HG03095 (cell line): ENCODE data around the gene CABLES1.
A peak's percentile ranks its signal among the peaks of the same experiment; 100 is the strongest.
"Not testable (repeated sequence)": the region's sequence is repeated elsewhere in the genome, so short reads cannot be mapped to it uniquely, and the experiment has no call there.

ENCODE experiments used
- ATAC-seq: cut with Tn5 transposase; IDR thresholded peaks from one replicate; pipeline ENCODE4 v1.9.1; 2021; ENCODE audit warnings: moderate library complexity; ENCODE audit not compliant: unreplicated experiment

The CABLES1 gene

DNA sequence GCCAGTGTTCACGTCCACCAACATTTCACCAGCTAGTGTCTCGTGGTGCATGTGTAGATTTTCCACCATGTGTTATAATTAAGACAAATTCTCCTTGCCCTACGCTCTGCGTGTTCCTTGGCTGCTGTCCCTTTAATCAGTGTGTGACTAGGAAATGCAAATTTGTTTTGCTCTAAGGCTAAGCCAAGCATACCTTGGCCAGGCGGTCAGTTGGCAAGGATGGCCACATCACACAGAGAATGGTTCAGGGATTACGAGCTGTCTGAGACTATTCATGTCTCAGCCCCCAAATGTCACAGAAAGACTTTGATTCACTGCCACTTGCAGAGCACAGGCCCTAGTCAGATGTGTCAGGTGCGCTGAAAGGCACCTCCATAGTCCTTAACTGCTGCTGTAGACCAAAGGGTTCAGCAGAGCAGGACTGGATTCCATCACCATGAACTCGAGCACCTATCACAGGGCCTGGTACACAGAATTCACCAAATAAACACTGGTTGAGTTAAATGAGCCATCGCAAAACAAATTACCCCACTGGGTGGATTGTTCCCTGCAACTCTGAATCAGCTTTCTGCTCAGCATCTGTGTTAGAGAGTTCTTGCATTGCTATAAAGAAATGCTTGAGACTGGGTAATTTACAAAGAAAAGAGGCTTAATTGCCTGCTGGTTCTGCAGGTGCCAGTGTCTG is 128.4 kb downstream of the CABLES1 start:
- ATAC-seq = no peak

DNA sequence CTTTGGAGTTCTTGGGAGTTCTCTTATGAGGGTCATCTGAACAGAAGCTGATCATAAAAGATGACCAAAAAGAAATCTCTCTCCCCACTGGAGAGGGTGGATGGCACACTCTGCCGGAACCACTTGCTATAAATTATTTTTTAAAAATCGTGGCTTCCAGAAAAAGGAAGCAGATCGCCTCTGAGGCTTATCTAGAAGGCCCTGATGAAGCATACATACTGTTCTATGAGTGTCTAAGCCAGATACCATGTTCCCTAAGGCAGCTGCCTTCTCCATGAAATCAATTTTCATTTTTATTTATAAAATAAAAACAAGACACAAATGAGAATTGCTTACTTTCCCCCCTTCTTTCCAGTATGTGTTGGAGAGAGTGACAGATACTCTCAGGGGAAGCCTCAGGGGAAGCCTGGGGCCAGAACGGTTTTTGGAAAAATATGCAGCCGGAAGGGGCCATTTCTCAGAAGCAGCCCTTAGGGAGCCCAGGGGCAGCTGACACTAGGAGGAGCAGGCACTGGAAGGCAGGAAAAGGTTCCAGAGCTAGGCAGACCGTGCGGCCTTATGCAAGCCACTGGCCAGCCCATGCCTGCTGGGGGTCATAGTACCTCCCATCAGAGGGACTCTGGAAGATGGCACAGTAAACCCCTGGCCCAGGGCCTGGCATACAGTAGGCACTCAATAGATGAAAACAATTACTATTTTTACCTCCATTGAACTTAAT is 130.6 kb downstream of the CABLES1 start:
- no peak for ATAC-seq

GRCh38 chr18:23266717-23267446 is 131.6 kb downstream of the CABLES1 start:
- ATAC-seq = peak; percentile 51

GRCh38 chr18:23267447-23267776 is 132.1 kb downstream of the CABLES1 start:
- no peak for ATAC-seq

GRCh38 chr18:23268641-23269040 is 133.4 kb downstream of the CABLES1 start:
- ATAC-seq = no peak

DNA sequence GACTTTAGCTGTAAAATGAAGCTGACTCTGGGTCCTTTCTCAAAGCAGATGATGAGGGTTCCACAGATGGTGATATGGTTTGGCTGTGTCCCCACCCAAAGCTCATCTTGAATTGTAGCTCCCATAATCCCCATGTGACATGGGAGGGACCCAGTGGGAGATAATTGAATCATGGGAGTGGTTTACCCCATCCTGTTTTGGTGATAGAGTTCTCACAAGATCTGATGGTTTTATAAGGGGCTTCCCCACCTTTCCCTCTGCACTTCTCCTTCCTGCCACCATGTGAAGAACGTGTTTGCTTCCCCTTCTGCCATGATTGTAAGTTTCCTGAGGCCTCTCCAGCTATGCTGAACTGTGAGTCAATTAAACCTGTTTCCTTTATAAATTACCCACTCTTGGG is 133.8 kb downstream of the CABLES1 start:
- ATAC-seq = not testable (repeated sequence)

GRCh38 chr18:23269928-23270327 is 134.6 kb downstream of the CABLES1 start:
- no peak for ATAC-seq

DNA sequence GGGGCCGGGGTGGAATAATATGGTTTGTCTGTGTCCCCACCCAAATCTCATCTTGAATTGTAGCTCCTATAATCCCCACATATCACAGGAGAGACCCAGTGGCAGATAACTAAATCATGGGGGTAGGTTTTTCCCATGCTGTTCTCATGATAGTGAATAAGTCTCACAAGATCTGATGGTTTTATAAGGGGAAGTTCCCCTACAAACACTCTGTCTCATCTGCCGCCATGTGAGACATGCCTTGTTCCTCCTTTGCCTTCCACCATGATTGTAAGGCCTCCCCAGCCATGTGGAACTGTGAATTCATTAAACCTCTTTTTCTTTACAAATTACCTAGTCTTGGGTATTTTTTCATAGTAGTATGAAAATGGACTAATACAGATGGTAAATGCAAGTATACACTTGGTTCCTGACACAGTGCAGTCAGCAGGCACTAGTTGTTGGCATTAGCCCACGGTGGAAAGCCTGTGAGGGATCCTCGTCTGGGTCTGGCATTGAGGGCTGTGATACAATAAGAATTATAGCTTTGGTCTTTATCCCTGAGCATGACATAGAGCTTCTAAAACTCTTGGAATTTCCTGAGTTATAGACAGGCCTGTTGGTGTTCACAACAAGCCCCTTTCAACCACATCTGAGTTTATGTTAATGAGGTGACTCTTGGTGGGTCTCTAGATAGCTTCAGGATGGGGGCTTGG is 135.8 kb downstream of the CABLES1 start:
- ATAC-seq = no peak

GRCh38 chr18:23272498-23273232 is 137.4 kb downstream of the CABLES1 start:
- no peak for ATAC-seq

GRCh38 chr18:23273443-23273966 is 138.2 kb downstream of the CABLES1 start:
- no peak for ATAC-seq

DNA sequence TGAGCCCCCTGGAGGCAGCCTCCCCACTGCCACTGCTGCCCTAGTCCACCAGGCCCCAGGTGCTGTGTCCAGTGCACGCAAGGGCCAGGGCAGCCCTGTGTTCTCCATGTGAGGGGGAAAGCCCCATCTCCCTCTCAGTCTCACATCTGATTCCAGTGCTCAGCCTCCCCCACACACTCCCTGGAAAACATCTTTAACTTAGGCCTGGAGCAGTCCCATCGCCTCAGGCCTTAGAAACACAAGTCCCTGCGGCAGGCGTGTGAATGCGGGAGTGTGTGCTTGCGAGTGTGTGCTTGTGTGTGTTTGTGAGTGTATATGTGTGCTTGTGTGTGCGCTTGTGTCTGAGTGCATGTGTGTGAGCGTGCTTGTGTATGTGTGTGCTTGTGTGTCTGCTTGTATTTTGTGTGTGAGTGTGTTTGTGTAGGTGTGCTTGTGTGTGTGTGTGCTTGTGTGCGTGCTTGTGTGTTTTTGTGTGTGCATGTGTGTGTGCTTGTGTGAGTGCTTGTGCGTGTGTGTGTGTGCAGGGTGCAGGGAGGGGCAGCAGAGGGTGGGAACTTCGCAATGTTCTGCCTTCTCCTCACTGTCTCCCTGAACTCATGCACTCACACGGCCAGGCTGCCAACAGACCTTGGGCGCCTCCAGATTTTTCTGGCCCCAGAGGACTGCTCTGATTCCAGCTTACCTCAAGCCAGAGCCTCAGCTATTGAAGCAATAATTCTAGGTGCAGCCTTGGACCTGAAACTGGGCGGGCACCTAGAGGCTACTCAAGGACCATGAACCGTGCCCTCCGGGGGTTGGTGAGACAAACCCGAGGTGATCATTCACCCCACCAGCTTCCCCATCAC is 139.6 kb downstream of the CABLES1 start:
- ATAC-seq = no peak

GRCh38 chr18:23276451-23276850 is 141.2 kb downstream of the CABLES1 start:
- ATAC-seq = no peak

- no peak for ATAC-seq
Observed at GRCh38 chr18:23277399-23277798, 142.1 kb downstream of the CABLES1 start.

GRCh38 chr18:23279931-23280330 is 144.6 kb downstream of the CABLES1 start:
- ATAC-seq = no peak

DNA sequence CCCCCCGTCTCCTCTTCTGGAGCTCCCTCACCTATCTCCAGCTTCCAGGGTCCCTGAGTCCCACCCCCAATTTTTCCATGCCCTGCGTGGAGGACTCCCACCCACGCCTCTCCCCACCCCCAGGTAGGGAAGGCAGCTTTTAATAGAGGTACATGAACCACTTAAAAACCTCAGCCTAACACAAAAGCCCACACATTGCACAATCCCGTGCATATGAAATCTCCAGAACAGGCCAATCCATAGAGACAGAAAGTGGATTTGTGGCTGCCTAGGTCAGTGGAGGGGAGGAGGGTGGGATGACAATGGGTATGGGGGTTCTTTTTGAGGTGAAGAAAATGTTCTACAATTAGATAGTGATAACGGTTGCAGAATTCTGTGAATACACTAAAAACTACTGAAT is 145.6 kb downstream of the CABLES1 start:
- ATAC-seq = no peak

- no peak for ATAC-seq
Observed at GRCh38 chr18:23281626-23282436, 146.5 kb downstream of the CABLES1 start.

GRCh38 chr18:23282437-23282781 is 147.1 kb downstream of the CABLES1 start:
- ATAC-seq = no peak

DNA sequence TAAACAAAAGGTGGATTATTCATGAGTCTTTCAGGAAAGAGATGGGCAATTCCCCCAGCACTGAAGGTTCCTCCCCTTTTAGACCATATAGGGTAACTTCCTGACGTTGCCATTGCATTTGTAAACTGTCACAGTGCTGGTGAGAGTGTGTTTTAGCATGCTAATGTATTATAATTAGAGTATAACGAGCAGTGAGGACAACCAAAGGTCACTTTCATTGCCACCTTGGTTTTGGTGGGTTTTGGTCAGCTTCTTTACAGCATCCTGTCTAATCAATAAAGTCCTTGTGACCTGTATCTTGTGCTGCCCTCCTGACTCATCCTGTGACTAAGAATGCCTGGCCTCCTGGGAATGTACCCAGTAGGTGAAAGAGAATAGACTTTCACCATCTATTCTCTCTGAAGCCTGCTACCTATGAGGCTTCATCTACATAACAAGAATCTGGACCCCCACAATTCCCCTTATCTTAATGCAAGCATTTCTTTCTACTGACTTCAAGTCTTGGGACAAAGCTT is 148.7 kb downstream of the CABLES1 start:
- peak; percentile 87 for ATAC-seq

DNA sequence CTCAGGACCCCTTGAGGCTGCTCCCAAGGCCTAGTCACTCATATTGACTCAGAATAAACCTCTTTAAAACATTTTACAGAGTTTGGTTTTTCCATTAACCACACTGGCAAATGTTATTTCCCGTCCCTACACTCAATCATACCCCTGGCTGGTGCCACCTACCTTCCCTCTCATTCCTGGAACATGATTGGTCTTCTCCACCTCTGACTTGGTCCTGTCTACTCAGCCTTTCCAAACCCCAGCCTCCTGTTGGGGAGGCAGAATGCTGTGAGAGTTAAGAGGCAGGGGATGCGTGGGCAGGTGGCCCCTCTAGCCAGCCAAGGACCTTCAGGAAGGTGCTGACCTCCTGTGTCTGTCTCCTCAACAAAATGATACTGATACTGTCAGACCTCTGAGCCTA is 149.3 kb downstream of the CABLES1 start:
- no peak for ATAC-seq
